ENCODE data around the gene PON3. TPM values are rescaled to one million over a fixed set of nuclear protein-coding genes. Genes with fewer than 3 reads are reported as not detected.
A peak's percentile ranks its signal among the peaks of the same experiment; 100 is the strongest.

PON3 gene
- total and polyA plus RNA-seq, 2 donors from 2014 or later = 1.6 to 1.9 TPM

GRCh38 chr7:95330961-95331337, 65.2 kb downstream of the PON3 start:
- Histone ChIP-seq H3K27ac (ENCODE audit: low read depth in 2 of 2, low read length in 2 of 2) (no peak overlapping the region), H3K9me3 (ENCODE audit: control insufficient read depth in 2 of 3, insufficient read depth in 1 of 3, low read length in 3 of 3) (no peaks in the 10 kb centered on the region), H3K4me1 (ENCODE audit: control insufficient read depth in 2 of 3, insufficient read depth in 2 of 3, low read depth in 1 of 3, low read length in 3 of 3) (no peaks in the 10 kb centered on the region), H3K27me3 (ENCODE audit: control insufficient read depth, insufficient read depth, low read length) (no peaks in the 10 kb centered on the region), H3K36me3 (ENCODE audit: control insufficient read depth in 2 of 3, insufficient read depth in 3 of 3, low read length in 3 of 3) (no peaks in the 10 kb centered on the region), H3K4me3 (ENCODE audit: low read length in 3 of 3) (peak overlapping the region in 2 of 3 donors; percentile 57 to 60), H3K9ac (ENCODE audit: low read length in 3 of 3) (no peak overlapping the region)
- FAIRE-seq (no peak), DNase-seq (no peak)
- intact Hi-C loops (cut with DNase I) = no loop called here
- no peak for TF ChIP-seq CTCF (IDR thresholded peaks at IDR 0.05; ENCODE audit: borderline replicate concordance, extremely low read depth, insufficient read depth)

- peak; percentile 17 for FAIRE-seq
Measured at GRCh38 chr7:95330204-95330960, 65.8 kb downstream of the PON3 start.

DNA sequence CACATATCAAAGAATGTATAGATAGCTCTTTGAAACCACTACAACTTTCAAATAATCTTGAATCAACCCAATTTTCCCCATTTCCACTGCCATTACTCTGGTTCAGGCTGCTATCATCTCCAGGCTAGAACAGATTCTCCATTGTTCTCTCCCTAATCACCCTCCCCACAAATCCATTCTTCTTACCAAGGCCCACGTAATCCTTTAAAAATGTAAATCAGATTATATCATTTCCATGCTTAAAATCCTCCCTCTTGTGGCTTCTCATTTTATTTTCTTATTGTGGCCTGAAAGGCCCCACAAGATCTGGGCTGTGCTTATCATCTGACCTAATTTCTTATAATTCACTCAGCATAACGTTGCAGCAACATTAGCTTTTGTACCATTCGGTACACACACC, 68.8 kb downstream of the PON3 start:
- H3K27me3 ChIP-seq (ENCODE audit: control insufficient read depth, insufficient read depth, low read length) = no peaks in the 10 kb centered on the region
- H3K9me3 ChIP-seq (ENCODE audit: control insufficient read depth in 2 of 3, insufficient read depth in 1 of 3, low read length in 3 of 3) = no peaks in the 10 kb centered on the region
- FAIRE-seq (no peak), DNase-seq (no peak)
- H3K9ac ChIP-seq (ENCODE audit: low read length in 3 of 3) = no peak overlapping the region
- H3K4me3 ChIP-seq (ENCODE audit: low read length in 3 of 3) = no peak overlapping the region
- H3K36me3 ChIP-seq (ENCODE audit: control insufficient read depth in 2 of 3, insufficient read depth in 3 of 3, low read length in 3 of 3) = no peaks in the 10 kb centered on the region
- no peak for TF ChIP-seq CTCF (IDR thresholded peaks at IDR 0.05; ENCODE audit: borderline replicate concordance, extremely low read depth, insufficient read depth)
- H3K4me1 ChIP-seq (ENCODE audit: control insufficient read depth in 2 of 3, insufficient read depth in 2 of 3, low read depth in 1 of 3, low read length in 3 of 3) = no peaks in the 10 kb centered on the region
- no peak overlapping the region for H3K27ac ChIP-seq (ENCODE audit: low read depth in 2 of 2, low read length in 2 of 2)
- intact Hi-C loops (cut with DNase I) = no loop called here

More at GRCh38 chr7:95330204-95330960, 65.8 kb downstream of the PON3 start:
- no peaks in the 10 kb centered on the region for H3K9me3 ChIP-seq (ENCODE audit: control insufficient read depth in 2 of 3, insufficient read depth in 1 of 3, low read length in 3 of 3)
- H3K4me3 ChIP-seq (ENCODE audit: low read length in 3 of 3) = peak overlapping the region in 2 of 3 donors; percentile 57 to 60
- no peaks in the 10 kb centered on the region for H3K36me3 ChIP-seq (ENCODE audit: control insufficient read depth in 2 of 3, insufficient read depth in 3 of 3, low read length in 3 of 3)
- no peak for TF ChIP-seq CTCF (IDR thresholded peaks at IDR 0.05; ENCODE audit: borderline replicate concordance, extremely low read depth, insufficient read depth)
- no peaks in the 10 kb centered on the region for H3K4me1 ChIP-seq (ENCODE audit: control insufficient read depth in 2 of 3, insufficient read depth in 2 of 3, low read depth in 1 of 3, low read length in 3 of 3)
- H3K9ac ChIP-seq (ENCODE audit: low read length in 3 of 3) = no peak overlapping the region
- no peaks in the 10 kb centered on the region for H3K27me3 ChIP-seq (ENCODE audit: control insufficient read depth, insufficient read depth, low read length)
- intact Hi-C loops (cut with DNase I) = no loop called here
- no peak for DNase-seq
- H3K27ac ChIP-seq (ENCODE audit: low read depth in 2 of 2, low read length in 2 of 2) = no peak overlapping the region
